ENCODE data around the gene SETBP1.

The SETBP1 gene

DNA sequence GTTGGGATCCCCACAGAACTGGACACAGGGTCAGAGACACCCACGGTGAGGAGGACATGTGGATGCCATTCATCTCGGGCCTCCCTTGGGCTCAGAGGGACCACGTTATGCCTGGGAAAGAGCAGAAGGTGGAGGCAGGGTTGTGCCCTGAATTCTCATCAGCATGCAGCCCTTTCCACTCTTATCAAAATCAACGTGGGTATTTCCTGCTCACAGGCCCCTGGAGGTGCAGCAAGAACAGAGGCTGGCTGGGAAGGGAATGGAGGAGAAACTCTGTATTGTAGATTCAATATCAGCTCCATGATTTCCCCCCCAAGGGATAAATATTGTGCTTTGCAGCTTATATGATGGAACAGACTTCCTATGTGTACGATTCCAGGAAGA lies 90.9 kb downstream of the SETBP1 start:
- Histone ChIP-seq H3K36me3 (ENCODE audit: insufficient read depth, insufficient read length, low read length) (no peaks in the 10 kb centered on the region), H3K9ac (ENCODE audit: insufficient read length, low read depth) (no peak overlapping the region), H3K27me3 (ENCODE audit: insufficient read depth, insufficient read length) (no peaks in the 10 kb centered on the region), H3K9me3 (ENCODE audit: insufficient read depth, low read length) (no peaks in the 10 kb centered on the region), H3K4me3 (ENCODE audit: insufficient read length, low read depth) (no peak overlapping the region), H3K4me1 (ENCODE audit: insufficient read depth, insufficient read length) (no peaks in the 10 kb centered on the region)
- no peak for DNase-seq (ENCODE audit: low read depth, low spot score)
- TF ChIP-seq YY1 (IDR thresholded peaks at IDR 0.05; ENCODE audit: insufficient read depth, insufficient read length) (no peak), ZNF274 (IDR thresholded peaks at IDR 0.05; ENCODE audit: low read depth, low read length) (no peak), SUZ12 (IDR thresholded peaks at IDR 0.05; ENCODE audit: extremely low read depth, insufficient read depth, insufficient read length) (no peak)

DNA sequence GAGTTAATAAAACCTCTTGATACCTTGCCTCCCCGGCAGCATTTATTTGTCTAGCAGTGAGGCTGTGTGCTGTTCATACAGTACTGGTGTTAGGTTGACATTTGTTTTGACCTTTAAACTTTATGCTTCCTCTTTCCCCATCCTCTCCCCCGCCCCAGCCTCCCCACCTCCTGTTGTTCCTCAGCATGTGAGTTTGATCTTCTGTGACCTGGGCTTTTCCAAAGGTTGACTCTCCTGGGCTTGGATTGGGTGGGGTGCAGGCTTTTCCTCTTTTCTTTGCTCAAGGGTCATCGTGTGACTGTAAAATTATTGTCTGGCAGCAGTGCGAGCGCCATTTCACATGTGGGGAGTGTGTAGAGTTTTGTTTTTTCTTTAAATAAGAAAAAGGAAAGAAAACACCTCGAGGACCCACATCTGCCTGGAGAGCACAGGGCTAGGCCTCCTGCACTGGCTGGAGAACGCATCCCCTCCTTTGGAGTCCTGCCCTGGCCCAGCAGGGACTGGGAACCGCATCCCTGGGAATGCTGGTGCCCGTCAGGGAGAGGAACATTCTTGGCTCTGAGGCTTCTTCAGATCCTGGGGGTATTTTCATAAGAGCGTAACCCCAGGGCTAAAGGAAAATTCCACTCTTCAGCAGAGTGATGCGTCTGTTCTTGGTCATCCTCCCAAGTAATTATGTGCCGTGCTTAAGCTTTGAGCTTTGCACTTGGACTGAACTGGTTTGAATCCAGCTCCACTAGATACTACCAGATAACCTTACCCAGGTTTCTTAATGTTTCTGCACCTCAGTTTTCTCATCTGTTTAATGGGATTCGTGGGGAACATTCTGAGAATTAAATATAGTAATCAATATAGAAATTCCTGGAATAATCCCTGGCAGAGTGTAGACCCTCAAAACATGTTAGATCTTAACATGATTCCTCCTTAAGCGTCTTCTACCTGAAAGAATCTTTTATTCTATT lies 91.5 kb downstream of the SETBP1 start:
- Histone ChIP-seq H3K4me1 (ENCODE audit: insufficient read depth, insufficient read length) (no peaks in the 10 kb centered on the region), H3K27me3 (ENCODE audit: insufficient read depth, insufficient read length) (no peaks in the 10 kb centered on the region), H3K9ac (ENCODE audit: insufficient read length, low read depth) (no peak overlapping the region), H3K9me3 (ENCODE audit: insufficient read depth, low read length) (no peaks in the 10 kb centered on the region), H3K4me3 (ENCODE audit: insufficient read length, low read depth) (no peak overlapping the region), H3K36me3 (ENCODE audit: insufficient read depth, insufficient read length, low read length) (no peaks in the 10 kb centered on the region)
- no peak for TF ChIP-seq YY1 (IDR thresholded peaks at IDR 0.05; ENCODE audit: insufficient read depth, insufficient read length)
- TF ChIP-seq ZNF274 (IDR thresholded peaks at IDR 0.05; ENCODE audit: low read depth, low read length) = no peak
- no peak for TF ChIP-seq SUZ12 (IDR thresholded peaks at IDR 0.05; ENCODE audit: extremely low read depth, insufficient read depth, insufficient read length)
- no peak for DNase-seq (ENCODE audit: low read depth, low spot score)

GRCh38 chr18:44773640-44774155 lies 93.0 kb downstream of the SETBP1 start:
- H3K4me3 ChIP-seq (ENCODE audit: insufficient read length, low read depth) = no peak overlapping the region
- no peak for DNase-seq (ENCODE audit: low read depth, low spot score)
- no peaks in the 10 kb centered on the region for H3K4me1 ChIP-seq (ENCODE audit: insufficient read depth, insufficient read length)
- no peak overlapping the region for H3K9ac ChIP-seq (ENCODE audit: insufficient read length, low read depth)
- TF ChIP-seq YY1 (IDR thresholded peaks at IDR 0.05; ENCODE audit: insufficient read depth, insufficient read length) (no peak), SUZ12 (IDR thresholded peaks at IDR 0.05; ENCODE audit: extremely low read depth, insufficient read depth, insufficient read length) (no peak), ZNF274 (IDR thresholded peaks at IDR 0.05; ENCODE audit: low read depth, low read length) (no peak)
- no peaks in the 10 kb centered on the region for H3K27me3 ChIP-seq (ENCODE audit: insufficient read depth, insufficient read length)
- H3K36me3 ChIP-seq (ENCODE audit: insufficient read depth, insufficient read length, low read length) = no peaks in the 10 kb centered on the region
- H3K9me3 ChIP-seq (ENCODE audit: insufficient read depth, low read length) = no peaks in the 10 kb centered on the region

DNA sequence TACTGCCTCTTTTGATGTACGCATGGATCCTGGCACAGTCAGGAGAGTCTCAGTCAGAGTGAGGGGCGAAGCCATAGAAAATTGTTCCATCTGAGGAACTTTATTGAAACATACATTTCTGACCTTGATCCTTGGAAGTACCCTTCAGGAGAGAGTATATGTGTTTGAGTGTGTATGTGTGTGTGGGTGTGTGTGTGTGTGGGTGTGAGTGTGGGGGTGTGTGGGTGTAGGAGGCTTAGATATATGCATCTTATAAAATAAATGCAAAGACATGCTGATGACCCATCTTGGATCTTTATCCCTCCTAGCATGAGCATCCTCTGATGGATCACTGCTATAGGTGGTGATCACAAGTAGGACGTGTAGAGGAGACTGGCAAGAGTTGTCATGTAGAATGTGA lies 93.5 kb downstream of the SETBP1 start:
- H3K36me3 ChIP-seq (ENCODE audit: insufficient read depth, insufficient read length, low read length) = no peaks in the 10 kb centered on the region
- H3K9me3 ChIP-seq (ENCODE audit: insufficient read depth, low read length) = no peaks in the 10 kb centered on the region
- H3K4me1 ChIP-seq (ENCODE audit: insufficient read depth, insufficient read length) = no peaks in the 10 kb centered on the region
- DNase-seq (ENCODE audit: low read depth, low spot score) = no peak
- H3K27me3 ChIP-seq (ENCODE audit: insufficient read depth, insufficient read length) = no peaks in the 10 kb centered on the region
- H3K9ac ChIP-seq (ENCODE audit: insufficient read length, low read depth) = no peak overlapping the region
- no peak overlapping the region for H3K4me3 ChIP-seq (ENCODE audit: insufficient read length, low read depth)
- TF ChIP-seq ZNF274 (IDR thresholded peaks at IDR 0.05; ENCODE audit: low read depth, low read length) (no peak), SUZ12 (IDR thresholded peaks at IDR 0.05; ENCODE audit: extremely low read depth, insufficient read depth, insufficient read length) (no peak), YY1 (IDR thresholded peaks at IDR 0.05; ENCODE audit: insufficient read depth, insufficient read length) (no peak)

GRCh38 chr18:44777457-44778192 lies 96.9 kb downstream of the SETBP1 start:
- Histone ChIP-seq H3K4me1 (ENCODE audit: insufficient read depth, insufficient read length) (no peaks in the 10 kb centered on the region), H3K36me3 (ENCODE audit: insufficient read depth, insufficient read length, low read length) (no peaks in the 10 kb centered on the region)
- no peak for DNase-seq (ENCODE audit: low read depth, low spot score)

GRCh38 chr18:44778788-44779187 lies 98.1 kb downstream of the SETBP1 start:
- TF ChIP-seq ZNF274 (IDR thresholded peaks at IDR 0.05; ENCODE audit: low read depth, low read length) (no peak), SUZ12 (IDR thresholded peaks at IDR 0.05; ENCODE audit: extremely low read depth, insufficient read depth, insufficient read length) (no peak)
- Histone ChIP-seq H3K9ac (ENCODE audit: insufficient read length, low read depth) (no peak overlapping the region), H3K4me3 (ENCODE audit: insufficient read length, low read depth) (no peak overlapping the region), H3K4me1 (ENCODE audit: insufficient read depth, insufficient read length) (no peaks in the 10 kb centered on the region), H3K36me3 (ENCODE audit: insufficient read depth, insufficient read length, low read length) (no peaks in the 10 kb centered on the region), H3K9me3 (ENCODE audit: insufficient read depth, low read length) (no peaks in the 10 kb centered on the region), H3K27me3 (ENCODE audit: insufficient read depth, insufficient read length) (no peaks in the 10 kb centered on the region)
- DNase-seq (ENCODE audit: low read depth, low spot score) = no peak

More at GRCh38 chr18:44777457-44778192, 96.9 kb downstream of the SETBP1 start:
- TF ChIP-seq ZNF274 (IDR thresholded peaks at IDR 0.05; ENCODE audit: low read depth, low read length) (no peak), YY1 (IDR thresholded peaks at IDR 0.05; ENCODE audit: insufficient read depth, insufficient read length) (no peak), SUZ12 (IDR thresholded peaks at IDR 0.05; ENCODE audit: extremely low read depth, insufficient read depth, insufficient read length) (no peak)
- H3K9ac ChIP-seq (ENCODE audit: insufficient read length, low read depth) = no peak overlapping the region
- no peaks in the 10 kb centered on the region for H3K27me3 ChIP-seq (ENCODE audit: insufficient read depth, insufficient read length)
- no peak overlapping the region for H3K4me3 ChIP-seq (ENCODE audit: insufficient read length, low read depth)
- no peaks in the 10 kb centered on the region for H3K9me3 ChIP-seq (ENCODE audit: insufficient read depth, low read length)
